ENCODE data around the gene MYLK4. TPM values are rescaled to one million over a fixed set of nuclear protein-coding genes. Genes with fewer than 3 reads are reported as not detected.

The MYLK4 gene
- total and polyA plus RNA-seq, 2 of the 13 experiments (the other 11 are each of a cell fraction or from before 2014, with no cell fraction given): 0.26 to 0.29 TPM

DNA sequence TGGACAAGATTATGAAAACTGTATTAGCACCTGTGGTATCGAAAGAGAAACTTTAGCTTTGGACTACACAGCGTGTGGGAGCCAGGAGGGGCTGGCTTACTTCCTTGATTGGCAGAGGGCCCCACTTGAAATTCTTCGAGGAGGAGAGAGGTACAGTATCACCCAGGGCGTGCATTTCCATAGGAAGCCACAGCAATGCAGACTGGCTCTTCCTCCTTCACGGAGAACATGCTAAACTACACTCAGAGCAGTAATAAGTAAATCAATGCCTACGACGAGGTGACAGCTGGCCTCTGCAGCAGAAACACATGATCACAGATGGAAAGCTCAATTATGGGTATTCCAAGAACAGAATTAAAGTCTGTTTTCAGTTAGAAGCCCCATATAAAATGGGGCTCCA lies 44.2 kb downstream of the MYLK4 start:
- Histone ChIP-seq H4K20me1 (ENCODE audit: insufficient read depth, low read length) (no peaks in the 10 kb centered on the region), H3K27me3 (ENCODE audit: control insufficient read depth in 1 of 2, insufficient read depth in 2 of 2, low read length in 2 of 2) (peaks cover 0 to 28% of the 10 kb centered on the region in 2 experiments; a peak in 3 of 5 replicates), H3K79me2 (ENCODE audit: insufficient read depth, low read length) (no peaks in the 10 kb centered on the region), H2AFZ (ENCODE audit: low read length) (no peak overlapping the region), H3K4me3 (replicated peaks in 1 of 3; ENCODE audit: insufficient read depth in 1 of 3, low read depth in 2 of 3, low read length in 3 of 3) (no peak overlapping the region), H3K4me2 (ENCODE audit: low read depth, low read length) (no peak overlapping the region), H3K36me3 (replicated peaks in 1 of 2; ENCODE audit: control insufficient read depth in 1 of 2, insufficient read depth in 2 of 2, low read length in 2 of 2) (no peaks in the 10 kb centered on the region), H3K9ac (ENCODE audit: insufficient read depth, low read depth, low read length) (no peak overlapping the region), H3K27ac (ENCODE audit: extremely low read length, insufficient read depth, low read length) (no peak overlapping the region), H3K4me1 (ENCODE audit: insufficient read depth, low read length) (no peaks in the 10 kb centered on the region), H3K9me3 (ENCODE audit: low read length) (peaks cover 12% of the 10 kb centered on the region)
- FAIRE-seq: no peak
- in situ Hi-C loops (cut with HindIII; ENCODE audit: extremely low pct_ligation_motif_present, low pct_unique_long_range_greater_than_20kb) (no loop called here), intact Hi-C loops (cut with micrococcal nuclease; ENCODE audit: unreplicated experiment) (no loop called here)
- DNase-seq (ENCODE audit: low spot score): no peak
- no peak for ATAC-seq
- WGBS (ENCODE audit: low lambda C conversion rate): 28% methylated on average over 7 of the region's 7 CpGs
- BruUV-seq (replicated peaks): no TSS peak
- no peak for TF ChIP-seq ZNF138 (CRISPR knock-in tag; IDR thresholded peaks at IDR 0.05; ENCODE audit: low read depth)
- no peak for TF ChIP-seq ZNF263 (CRISPR knock-in tag; IDR thresholded peaks at IDR 0.05)
- TF ChIP-seq ZNF224 (CRISPR knock-in tag; IDR thresholded peaks at IDR 0.05): no peak
- CTCF ChIA-PET (ENCODE audit: low intra/inter-chr PET ratio, low total read pairs): no interaction called here
- POLR2A ChIA-PET: no interaction called here

DNA sequence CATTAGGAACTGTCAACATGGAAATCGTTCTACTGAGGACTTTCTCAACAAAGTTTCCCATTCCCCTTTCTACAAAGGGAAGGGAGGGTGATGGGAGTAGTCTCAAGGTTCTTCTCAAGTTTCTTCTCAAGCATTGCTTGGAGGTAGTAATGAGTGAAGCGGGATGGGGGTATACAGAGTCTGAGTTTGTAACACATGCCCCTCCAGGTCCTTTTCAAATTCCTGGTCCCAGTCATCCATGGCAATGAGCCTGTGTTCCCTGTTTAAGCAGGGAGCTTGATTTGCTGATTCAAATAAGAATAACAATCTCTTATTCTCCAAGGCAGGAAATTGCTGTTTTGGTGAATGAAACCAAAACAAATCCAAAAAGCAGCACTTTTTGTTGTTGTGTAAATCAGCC lies 45.5 kb downstream of the MYLK4 start:
- Histone ChIP-seq H3K27ac (ENCODE audit: extremely low read length, insufficient read depth, low read length) (no peak overlapping the region), H3K4me2 (ENCODE audit: low read depth, low read length) (no peak overlapping the region), H3K27me3 (ENCODE audit: control insufficient read depth in 1 of 2, insufficient read depth in 2 of 2, low read length in 2 of 2) (peaks cover 0 to 30% of the 10 kb centered on the region in 2 experiments; a peak in 4 of 5 replicates), H4K20me1 (ENCODE audit: insufficient read depth, low read length) (no peaks in the 10 kb centered on the region), H3K79me2 (ENCODE audit: insufficient read depth, low read length) (no peaks in the 10 kb centered on the region), H3K9me3 (ENCODE audit: low read length) (peaks cover 2% of the 10 kb centered on the region), H3K4me3 (replicated peaks in 1 of 3; ENCODE audit: insufficient read depth in 1 of 3, low read depth in 2 of 3, low read length in 3 of 3) (no peak overlapping the region), H3K4me1 (ENCODE audit: insufficient read depth, low read length) (peaks cover 4% of the 10 kb centered on the region; the same call in 1 of the 2 replicates), H3K36me3 (replicated peaks in 1 of 2; ENCODE audit: control insufficient read depth in 1 of 2, insufficient read depth in 2 of 2, low read length in 2 of 2) (no peaks in the 10 kb centered on the region), H2AFZ (ENCODE audit: low read length) (no peak overlapping the region), H3K9ac (ENCODE audit: insufficient read depth, low read depth, low read length) (no peak overlapping the region)
- CTCF ChIA-PET (ENCODE audit: low intra/inter-chr PET ratio, low total read pairs): no interaction called here
- POLR2A ChIA-PET: no interaction called here
- no TSS peak for BruUV-seq (replicated peaks)
- intact Hi-C loops (cut with micrococcal nuclease; ENCODE audit: unreplicated experiment): no loop called here
- no peak for DNase-seq (ENCODE audit: low spot score)
- ATAC-seq: no peak
- in situ Hi-C loops (cut with HindIII; ENCODE audit: extremely low pct_ligation_motif_present, low pct_unique_long_range_greater_than_20kb): no loop called here
- 31% methylated on average over 2 of the region's 2 CpGs for WGBS (ENCODE audit: low lambda C conversion rate)
- no peak for TF ChIP-seq ZNF33A (CRISPR knock-in tag; IDR thresholded peaks at IDR 0.05; ENCODE audit: borderline replicate concordance)
- no peak for TF ChIP-seq PLRG1 (conservative IDR thresholded peaks at IDR 0.05)
- no peak for TF ChIP-seq ZSCAN31 (CRISPR knock-in tag; IDR thresholded peaks at IDR 0.05; ENCODE audit: low read depth)
- TF ChIP-seq STAT5B (CRISPR knock-in tag; IDR thresholded peaks at IDR 0.05): no peak
- TF ChIP-seq HMGA1 (CRISPR knock-in tag; conservative IDR thresholded peaks at IDR 0.05): no peak
- TF ChIP-seq, protein P1, sequence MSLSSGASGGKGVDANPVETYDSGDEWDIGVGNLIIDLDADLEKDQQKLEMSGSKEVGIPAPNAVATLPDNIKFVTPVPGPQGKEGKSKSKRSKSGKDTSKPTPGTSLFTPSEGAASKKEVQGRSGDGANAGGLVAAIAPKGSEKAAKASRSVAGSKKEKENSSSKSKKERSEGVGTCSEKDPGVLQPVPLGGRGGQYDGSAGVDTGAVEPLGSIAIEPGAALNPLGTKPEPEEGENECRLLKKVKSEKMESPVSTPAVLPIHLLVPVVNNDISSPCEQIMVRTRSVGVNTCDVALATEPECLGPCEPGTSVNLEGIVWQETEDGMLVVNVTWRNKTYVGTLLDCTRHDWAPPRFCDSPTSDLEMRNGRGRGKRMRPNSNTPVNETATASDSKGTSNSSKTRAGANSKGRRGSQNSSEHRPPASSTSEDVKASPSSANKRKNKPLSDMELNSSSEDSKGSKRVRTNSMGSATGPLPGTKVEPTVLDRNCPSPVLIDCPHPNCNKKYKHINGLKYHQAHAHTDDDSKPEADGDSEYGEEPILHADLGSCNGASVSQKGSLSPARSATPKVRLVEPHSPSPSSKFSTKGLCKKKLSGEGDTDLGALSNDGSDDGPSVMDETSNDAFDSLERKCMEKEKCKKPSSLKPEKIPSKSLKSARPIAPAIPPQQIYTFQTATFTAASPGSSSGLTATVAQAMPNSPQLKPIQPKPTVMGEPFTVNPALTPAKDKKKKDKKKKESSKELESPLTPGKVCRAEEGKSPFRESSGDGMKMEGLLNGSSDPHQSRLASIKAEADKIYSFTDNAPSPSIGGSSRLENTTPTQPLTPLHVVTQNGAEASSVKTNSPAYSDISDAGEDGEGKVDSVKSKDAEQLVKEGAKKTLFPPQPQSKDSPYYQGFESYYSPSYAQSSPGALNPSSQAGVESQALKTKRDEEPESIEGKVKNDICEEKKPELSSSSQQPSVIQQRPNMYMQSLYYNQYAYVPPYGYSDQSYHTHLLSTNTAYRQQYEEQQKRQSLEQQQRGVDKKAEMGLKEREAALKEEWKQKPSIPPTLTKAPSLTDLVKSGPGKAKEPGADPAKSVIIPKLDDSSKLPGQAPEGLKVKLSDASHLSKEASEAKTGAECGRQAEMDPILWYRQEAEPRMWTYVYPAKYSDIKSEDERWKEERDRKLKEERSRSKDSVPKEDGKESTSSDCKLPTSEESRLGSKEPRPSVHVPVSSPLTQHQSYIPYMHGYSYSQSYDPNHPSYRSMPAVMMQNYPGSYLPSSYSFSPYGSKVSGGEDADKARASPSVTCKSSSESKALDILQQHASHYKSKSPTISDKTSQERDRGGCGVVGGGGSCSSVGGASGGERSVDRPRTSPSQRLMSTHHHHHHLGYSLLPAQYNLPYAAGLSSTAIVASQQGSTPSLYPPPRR (CRISPR knock-in tag; IDR thresholded peaks at IDR 0.05; ENCODE audit: borderline replicate concordance): no peak
- no peak for TF ChIP-seq XRCC5 (optimal IDR thresholded peaks at IDR 0.05; ENCODE audit: low read length)
- no peak for TF ChIP-seq ZNF768 (CRISPR knock-in tag; IDR thresholded peaks at IDR 0.05)
- no peak for TF ChIP-seq CCAR2 (optimal IDR thresholded peaks at IDR 0.05; ENCODE audit: low read depth, low read length)
- no peak for FAIRE-seq

Measured in HepG2 (cell line).